Activated T-helper 17 cell treated with anti-CD3 and anti-CD28 coated beads, Interleukin-2, amount 50 U/mL, for 72 hours (primary cell): ENCODE results near the gene TULP1. TPM values are rescaled to one million over a fixed set of nuclear protein-coding genes. Genes with fewer than 3 reads are reported as not detected.

ENCODE experiments used
- ATAC-seq: fragments of 150-1000 bp; cut with Tn5 transposase; replicated peaks from 2 replicates; pipeline ENCODE4 v1.10.0; 2021; ENCODE audit warnings: mild to moderate bottlenecking, moderate library complexity
- H3K27ac Mint-ChIP-seq: one replicate; pipeline ENCODE4 v1.8.0; 2022; ENCODE audit warnings: mixed read lengths
- H3K27me3 Mint-ChIP-seq: one replicate; pipeline ENCODE4 v1.8.0; 2022; ENCODE audit warnings: mixed read lengths
- H3K36me3 Mint-ChIP-seq: one replicate; pipeline ENCODE4 v1.8.0; 2022; ENCODE audit warnings: low read depth, mild to moderate bottlenecking, mixed read lengths
- H3K4me1 Mint-ChIP-seq: one replicate; pipeline ENCODE4 v1.8.0; 2022; ENCODE audit warnings: mixed read lengths
- H3K4me3 Mint-ChIP-seq: one replicate; pipeline ENCODE4 v1.8.0; 2022; ENCODE audit warnings: mild to moderate bottlenecking, mixed read lengths
- H3K9me3 Mint-ChIP-seq: one replicate; pipeline ENCODE4 v1.8.0; 2022; ENCODE audit warnings: mixed read lengths
- total RNA-seq, 2 donors: library from RNA; stranded (reverse); gene quantifications; one replicate each; pipeline ENCODE4 v1.2.3, GENCODE V29; 2022

Gene TULP1
- total RNA-seq, 2 donors from 2014 or later = not detected

GRCh38 chr6:35457907-35458306 is 54.8 kb downstream of the TULP1 start:
- Mint-ChIP-seq H3K27me3 (no peaks in the 10 kb centered on the region), H3K27ac (no peak overlapping the region), H3K36me3 (peaks cover 64% of the 10 kb centered on the region), H3K9me3 (no peaks in the 10 kb centered on the region), H3K4me1 (no peaks in the 10 kb centered on the region), H3K4me3 (no peak overlapping the region)
- ATAC-seq = no peak

- Mint-ChIP-seq H3K4me1 (peaks cover 7% of the 10 kb centered on the region), H3K27me3 (no peaks in the 10 kb centered on the region), H3K4me3 (peak overlapping the region; percentile 89), H3K9me3 (no peaks in the 10 kb centered on the region), H3K36me3 (peaks cover 37% of the 10 kb centered on the region), H3K27ac (no peak overlapping the region)
- ATAC-seq = no peak
These were observed 58.1 kb downstream of the TULP1 start for GRCh38 chr6:35454391-35455110.

- Mint-ChIP-seq H3K9me3 (no peaks in the 10 kb centered on the region), H3K4me1 (peaks cover 7% of the 10 kb centered on the region), H3K4me3 (peak overlapping the region; percentile 89), H3K27ac (peak overlapping the region; percentile 77), H3K27me3 (no peaks in the 10 kb centered on the region), H3K36me3 (peaks cover 28% of the 10 kb centered on the region)
- no peak for ATAC-seq
These were observed 59.5 kb downstream of the TULP1 start for GRCh38 chr6:35453236-35453635.

GRCh38 chr6:35452183-35453090 is 60.3 kb downstream of the TULP1 start, which contains the start of gene FANCE:
FANCE (plus strand) TSS chr6:35452338; CDS start chr6:35452546, 208 bp downstream.
- Mint-ChIP-seq H3K27ac (peak within 1 kb of the TSS; percentile 77), H3K36me3 (peaks cover 20% of the 10 kb centered on the region), H3K9me3 (no peaks in the 10 kb centered on the region), H3K4me1 (peaks cover 7% of the 10 kb centered on the region), H3K4me3 (peak within 1 kb of the TSS; percentile 89), H3K27me3 (no peaks in the 10 kb centered on the region)
- peak; percentile 94 for ATAC-seq

GRCh38 chr6:35451354-35452182 is 61.1 kb downstream of the TULP1 start:
- peak overlapping the region; percentile 25 for H3K27ac Mint-ChIP-seq
- H3K36me3 Mint-ChIP-seq = peaks cover 15% of the 10 kb centered on the region
- H3K4me1 Mint-ChIP-seq = peaks cover 7% of the 10 kb centered on the region
- H3K4me3 Mint-ChIP-seq = peak overlapping the region; percentile 89
- H3K9me3 Mint-ChIP-seq = no peaks in the 10 kb centered on the region
- no peak for ATAC-seq
- H3K27me3 Mint-ChIP-seq = no peaks in the 10 kb centered on the region

- Mint-ChIP-seq H3K27ac (no peak overlapping the region), H3K36me3 (no peaks in the 10 kb centered on the region), H3K27me3 (no peaks in the 10 kb centered on the region), H3K9me3 (no peaks in the 10 kb centered on the region), H3K4me1 (peaks cover 7% of the 10 kb centered on the region), H3K4me3 (peak overlapping the region; percentile 20)
- peak; percentile 63 for ATAC-seq
These were observed 63.3 kb downstream of the TULP1 start for GRCh38 chr6:35449287-35449881.

- no peaks in the 10 kb centered on the region for H3K27me3 Mint-ChIP-seq
- no peak for ATAC-seq
- no peaks in the 10 kb centered on the region for H3K9me3 Mint-ChIP-seq
- no peak overlapping the region for H3K4me3 Mint-ChIP-seq
- no peak overlapping the region for H3K27ac Mint-ChIP-seq
- H3K4me1 Mint-ChIP-seq = peaks cover 7% of the 10 kb centered on the region
- H3K36me3 Mint-ChIP-seq = no peaks in the 10 kb centered on the region
These were observed 64.5 kb downstream of the TULP1 start for GRCh38 chr6:35448191-35448590.

Other genes with a start within 250 kb of the TULP1 start
- gene DEF6, start 215.1 kb downstream of the TULP1 start, total RNA-seq = 100 to 1,000 TPM; 117 to 133 TPM
- gene PPARD, start 170.3 kb downstream of the TULP1 start, total RNA-seq = 10 to 100 TPM; 21.0 to 27.9 TPM
- gene FANCE, start 60.6 kb downstream of the TULP1 start, total RNA-seq = 10 to 100 TPM in 1 of 2 donors, 1 to 10 TPM in 1; 8.4 to 18.2 TPM
- gene RPL10A, start 44.5 kb downstream of the TULP1 start, total RNA-seq = 1,000 to 10,000 TPM; 1,667 to 1,900 TPM
- gene TEAD3, start 15.8 kb downstream of the TULP1 start, total RNA-seq = 1 to 10 TPM in 1 of 2 donors, under 1 TPM in 1; 0.80 to 1.8 TPM
- gene FKBP5, start 176.0 kb upstream of the TULP1 start, total RNA-seq = 100 to 1,000 TPM in 1 of 2 donors, 10 to 100 TPM in 1; 39.9 to 101 TPM
- 1 to 10 TPM; 1.8 to 1.9 TPM for gene ARMC12, start 224.1 kb upstream of the TULP1 start, total RNA-seq